GM12891 (cell line): Measurements from ENCODE around the gene IFNA13.

Source experiments
- PAX5 ChIP-seq: IDR thresholded peaks from 2 replicates; pipeline ENCODE4 v1.6.1; 2011; ENCODE audit warnings: low read length, moderate library complexity, mild to moderate bottlenecking; ENCODE audit not compliant: insufficient read depth, severe bottlenecking
- POLR2A ChIP-seq: IDR thresholded peaks from 2 replicates; pipeline ENCODE4 v1.6.1; 2011; ENCODE audit warnings: low read depth, low read length, control low read depth
- POLR2AphosphoS5 ChIP-seq: IDR thresholded peaks from 2 replicates; pipeline ENCODE4 v1.6.1; 2011; ENCODE audit warnings: low read depth, low read length, control low read depth
- SPI1 ChIP-seq: IDR thresholded peaks from 2 replicates; pipeline ENCODE4 v1.6.1; 2011; ENCODE audit warnings: low read depth, low read length, control low read depth
- TAF1 ChIP-seq: IDR thresholded peaks from 2 replicates; pipeline ENCODE4 v1.6.1; 2011; ENCODE audit warnings: low read depth, low read length, control low read depth

DNA sequence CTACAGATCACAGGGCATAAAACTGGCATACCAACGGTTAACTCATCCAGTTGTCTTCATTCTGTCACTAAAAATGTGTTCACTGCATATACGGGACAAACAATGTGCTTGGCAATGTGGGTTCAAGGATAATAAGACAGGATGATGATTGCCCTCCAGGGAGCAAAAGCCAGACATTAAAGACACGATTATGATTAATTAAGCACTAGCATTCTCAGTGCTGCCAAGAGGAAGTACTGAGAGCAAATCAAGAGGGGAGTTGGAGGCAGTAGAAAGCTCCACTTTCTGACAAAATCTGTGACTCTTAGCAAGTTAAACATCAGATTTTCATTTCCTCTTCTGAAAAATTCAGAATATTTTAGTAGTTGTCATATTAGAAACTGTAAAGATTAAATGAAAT is 32.1 kb upstream of the IFNA13 start:
- TF ChIP-seq POLR2A, result no peak
- no peak for TF ChIP-seq PAX5
- no peak for TF ChIP-seq TAF1
- TF ChIP-seq POLR2AphosphoS5, result no peak
- TF ChIP-seq SPI1, result peak; percentile 28; the same call in 1 of the 2 replicates
